HEK293 (cell line): ENCODE measurements around the gene PEX14.

Source experiments
- CTCF ChIP-seq: fragments of 450-650 bp; formaldehyde crosslinking; IDR thresholded peaks from 2 replicates; pipeline ENCODE4 v1.5.1; 2016; ENCODE audit warnings: missing biosample characterization, missing genetic modification characterization
- HOXC10 ChIP-seq: sonication (generic); formaldehyde crosslinking; IDR thresholded peaks from 2 replicates; pipeline ENCODE4 v1.8.1; 2023; ENCODE audit warnings: mild to moderate bottlenecking, missing genetic modification reagents
- KLF16 ChIP-seq: fragments of 450-650 bp; formaldehyde crosslinking; IDR thresholded peaks from 2 replicates; pipeline ENCODE4 v1.5.1; 2017; ENCODE audit warnings: missing biosample characterization, missing genetic modification characterization
- PRDM4 ChIP-seq: fragments of 450-650 bp; formaldehyde crosslinking; IDR thresholded peaks from 2 replicates; pipeline ENCODE4 v1.5.1; 2017; ENCODE audit warnings: missing biosample characterization, missing genetic modification characterization
- YY1 ChIP-seq: fragments of 450-650 bp; formaldehyde crosslinking; IDR thresholded peaks from 2 replicates; pipeline ENCODE4 v1.5.1; 2018; ENCODE audit warnings: missing biosample characterization, missing genetic modification characterization
- ZBTB10 ChIP-seq: fragments of 450-650 bp; formaldehyde crosslinking; IDR thresholded peaks from 2 replicates; pipeline ENCODE4 v1.5.1; 2016; ENCODE audit warnings: missing biosample characterization, missing genetic modification characterization
- ZBTB26 ChIP-seq: fragments of 450-650 bp; formaldehyde crosslinking; optimal IDR thresholded peaks from 2 replicates; pipeline ENCODE3; 2016; ENCODE audit warnings: missing biosample characterization, mild to moderate bottlenecking, missing genetic modification characterization
- ZNF121 ChIP-seq: fragments of 450-650 bp; formaldehyde crosslinking; IDR thresholded peaks from 2 replicates; pipeline ENCODE4 v1.5.1; 2016; ENCODE audit warnings: missing biosample characterization, missing genetic modification characterization
- ZNF19 ChIP-seq: fragments of 450-650 bp; formaldehyde crosslinking; IDR thresholded peaks from 2 replicates; pipeline ENCODE4; 2016; ENCODE audit warnings: missing biosample characterization, missing genetic modification characterization, low read depth

- TF ChIP-seq ZBTB10 (no peak), PRDM4 (tag by site-specific recombination) (no peak), HOXC10 (no peak), YY1 (no peak), CTCF (tag by site-specific recombination) (no peak), ZBTB26 (tag by site-specific recombination) (no peak), KLF16 (tag by site-specific recombination) (no peak), ZNF121 (tag by site-specific recombination) (no peak), ZNF19 (no peak)
Observed at GRCh38 chr1:10670190-10670589, 195.4 kb downstream of the PEX14 start.
